NCI-H2081 treated with DMSO at 0.1 percent for 48 hours (cell line): ENCODE data around the gene SMTN.
"Not testable (repeated sequence)": the region's sequence is repeated elsewhere in the genome, so short reads cannot be mapped to it uniquely, and the experiment has no call there.

ENCODE experiments used
- DNase-seq: peaks from one replicate; lab custom pipeline; 2025; lab: John Stamatoyannopoulos, UW

The SMTN gene

GRCh38 chr22:31090217-31091085, 9.3 kb downstream of the SMTN start:
- DNase-seq = no peak

GRCh38 chr22:31091106-31091975, 10.2 kb downstream of the SMTN start:
- no peak for DNase-seq

- DNase-seq = no peak
Observed at GRCh38 chr22:31092161-31092560, 11.0 kb downstream of the SMTN start.

GRCh38 chr22:31093086-31093850, 12.2 kb downstream of the SMTN start:
- no peak for DNase-seq

GRCh38 chr22:31094021-31094551, 13.0 kb downstream of the SMTN start:
- DNase-seq = no peak

- no peak for DNase-seq
Observed at GRCh38 chr22:31094741-31095140, 13.6 kb downstream of the SMTN start.

- no peak for DNase-seq
Observed at GRCh38 chr22:31095637-31096249, 14.6 kb downstream of the SMTN start.

GRCh38 chr22:31096657-31097279, 15.7 kb downstream of the SMTN start:
- DNase-seq = no peak

- not testable (repeated sequence) for DNase-seq
Observed at GRCh38 chr22:31097539-31097938, 16.4 kb downstream of the SMTN start.

GRCh38 chr22:31097941-31098631, 17.0 kb downstream of the SMTN start:
- no peak for DNase-seq

- no peak for DNase-seq
Observed at GRCh38 chr22:31098632-31099110, 17.6 kb downstream of the SMTN start.

- no peak for DNase-seq
Observed at GRCh38 chr22:31099386-31099785, 18.3 kb downstream of the SMTN start.

- DNase-seq = no peak
Observed at GRCh38 chr22:31099841-31100761, 19.0 kb downstream of the SMTN start.

GRCh38 chr22:31100762-31101525, 19.8 kb downstream of the SMTN start:
- no peak for DNase-seq

GRCh38 chr22:31102441-31103081, 21.4 kb downstream of the SMTN start:
- DNase-seq = no peak

- DNase-seq = no peak
Observed at GRCh38 chr22:31103111-31103510, 22.0 kb downstream of the SMTN start.

GRCh38 chr22:31103899-31104694, 23.0 kb downstream of the SMTN start:
- no peak for DNase-seq
